PC-3 (cell line): ENCODE results near the gene RUVBL2. TPM values are rescaled to one million over a fixed set of nuclear protein-coding genes. Genes with fewer than 3 reads are reported as not detected.

ENCODE experiments used
- ATAC-seq: fragments of 200-7000 bp; cut with Tn5 transposase; 2 replicates; pipeline ENCODE4 v1.9.1; 2020; ENCODE audit warnings: mild to moderate bottlenecking, moderate library complexity
- BruUV-seq: library from RNA; stranded (reverse); fragments of 400-500 nt; replicated peaks from 2 replicates; lab custom pipeline; 2021; lab: Mats Ljungman, UMichigan
- CTCF ChIA-PET: fragments of 300-600 bp; sonication (Branson Sonifier 250); formaldehyde crosslinking; loops from one replicate; lab custom pipeline; 2022; ENCODE audit warnings: antibody characterized with exemption; lab: Charles Lee
- POLR2A ChIA-PET: fragments of 300-600 bp; sonication (Branson Sonifier 250); formaldehyde crosslinking; loops from one replicate; lab custom pipeline; 2022; ENCODE audit warnings: antibody characterized with exemption; ENCODE audit not compliant: unreplicated experiment; lab: Charles Lee
- DNase-seq: peaks from one replicate; pipeline ENCODE4 v3.0.0-alpha.2; 2015
- H2AFZ ChIP-seq: fragments of 300-600 bp; sonication (generic); 2 replicates; pipeline ENCODE4 v1.6.0; 2016; ENCODE audit warnings: antibody characterized with exemption, low read length
- H3F3A ChIP-seq: fragments of 300-600 bp; sonication (generic); one replicate; pipeline ENCODE4 v1.6.0; 2017; ENCODE audit warnings: antibody characterized with exemption, low read length, control low read depth, mild to moderate bottlenecking; ENCODE audit not compliant: unreplicated experiment
- H3K27ac ChIP-seq: fragments of 300-600 bp; sonication (generic); 2 replicates; pipeline ENCODE4 v1.5.1; 2016; ENCODE audit warnings: mild to moderate bottlenecking, low read length
- H3K27me3 ChIP-seq: fragments of 300-600 bp; sonication (generic); 2 replicates; pipeline ENCODE4 v1.6.1; 2016; ENCODE audit warnings: low read length, mixed read lengths
- H3K36me3 ChIP-seq: fragments of 300-600 bp; sonication (generic); 2 replicates; pipeline ENCODE4 v1.6.1; 2016; ENCODE audit warnings: low read depth, mixed run types, low read length, mixed read lengths
- H3K4me1 ChIP-seq: fragments of 300-600 bp; sonication (generic); 2 replicates; pipeline ENCODE4 v1.5.1; 2016; ENCODE audit warnings: low read length; ENCODE audit not compliant: insufficient read depth
- H3K4me2 ChIP-seq: fragments of 300-600 bp; sonication (generic); 2 replicates; pipeline ENCODE4 v1.6.0; 2016; ENCODE audit warnings: low read length
- H3K4me3 ChIP-seq: fragments of 300-600 bp; sonication (generic); 2 replicates; pipeline ENCODE4 v1.5.1; 2016; ENCODE audit warnings: mild to moderate bottlenecking, low read length, mixed read lengths
- H3K79me2 ChIP-seq: fragments of 300-600 bp; sonication (generic); 2 replicates; pipeline ENCODE4 v1.6.1; 2017; ENCODE audit warnings: low read length, mixed read lengths
- H3K9ac ChIP-seq: fragments of 300-600 bp; sonication (generic); 2 replicates; pipeline ENCODE4 v1.6.0; 2016; ENCODE audit warnings: mild to moderate bottlenecking, low read length
- H3K9me2 ChIP-seq: fragments of 300-600 bp; sonication (generic); replicated peaks from 2 replicates; pipeline ENCODE4 v1.6.1; 2016; ENCODE audit warnings: mixed run types, low read length, mixed read lengths
- H3K9me3 ChIP-seq: fragments of 300-600 bp; sonication (generic); 2 replicates; pipeline ENCODE4 v1.6.1; 2016; ENCODE audit warnings: low read length, mixed read lengths
- H4K20me1 ChIP-seq: fragments of 300-600 bp; sonication (generic); 2 replicates; pipeline ENCODE4 v1.6.1; 2016; ENCODE audit warnings: low read length, mixed read lengths
- EZH2 ChIP-seq: fragments of 300-600 bp; sonication (generic); IDR thresholded peaks from one replicate; pipeline ENCODE4 v1.6.1; 2017; ENCODE audit warnings: antibody characterized with exemption, mild to moderate bottlenecking, low read length; ENCODE audit not compliant: unreplicated experiment
- EZH2phosphoT487 ChIP-seq: fragments of 300-600 bp; sonication (generic); IDR thresholded peaks from 2 replicates; pipeline ENCODE4 v1.6.1; 2018; ENCODE audit warnings: mild to moderate bottlenecking, antibody characterized with exemption, low read length, borderline replicate concordance
- intact Hi-C: fragments of 100-400 bp; cut with micrococcal nuclease; formaldehyde crosslinking; loops from 2 replicates; pipeline ENCODE4 v1.9.0; 2023
- total RNA-seq: library from RNA; depleted of rRNA; stranded (reverse); fragments of >200 nt; gene quantifications from 2 replicates; pipeline ENCODE4 v1.2.3, GENCODE V29; 2014
- TF ChIP-seq, protein P1 (sequence below): fragments of 300-600 bp; sonication (generic); conservative IDR thresholded peaks from 2 replicates; pipeline ENCODE4 v1.5.1; 2017; ENCODE audit warnings: antibody characterized with exemption, low read depth, mild to moderate bottlenecking, low read length

The RUVBL2 gene
- total RNA-seq, 1 experiment from 2014 or later, result 291 TPM

DNA sequence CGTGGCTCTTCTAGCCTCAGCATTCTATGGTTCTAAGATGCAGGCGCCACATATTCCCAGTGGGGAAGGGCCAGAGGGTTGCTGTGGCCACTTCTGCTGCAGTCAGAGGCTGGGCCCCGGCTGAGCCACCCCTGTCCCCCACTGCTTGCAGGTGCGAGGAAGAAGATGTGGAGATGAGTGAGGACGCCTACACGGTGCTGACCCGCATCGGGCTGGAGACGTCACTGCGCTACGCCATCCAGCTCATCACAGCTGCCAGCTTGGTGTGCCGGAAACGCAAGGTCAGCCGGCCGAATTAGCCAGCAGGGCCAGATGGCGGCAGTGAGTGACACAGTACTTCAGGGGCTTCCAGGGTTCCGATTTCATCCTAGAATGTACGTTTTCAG lies 21.2 kb downstream of the RUVBL2 start:
- Histone ChIP-seq H3K9me2 (no peaks in the 10 kb centered on the region), H3K4me2 (no peak overlapping the region), H3K79me2 (no peaks in the 10 kb centered on the region), H4K20me1 (no peaks in the 10 kb centered on the region), H3K27me3 (no peaks in the 10 kb centered on the region), H2AFZ (no peak overlapping the region), H3K9ac (no peak overlapping the region), H3K4me1 (peaks cover 10% of the 10 kb centered on the region; the same call in 1 of the 2 replicates), H3K9me3 (no peaks in the 10 kb centered on the region), H3F3A (no peaks in the 10 kb centered on the region), H3K4me3 (no peak overlapping the region), H3K27ac (no peak overlapping the region), H3K36me3 (no peaks in the 10 kb centered on the region)
- CTCF ChIA-PET, result no interaction called here
- POLR2A ChIA-PET, result no interaction called here
- TF ChIP-seq, protein P1, sequence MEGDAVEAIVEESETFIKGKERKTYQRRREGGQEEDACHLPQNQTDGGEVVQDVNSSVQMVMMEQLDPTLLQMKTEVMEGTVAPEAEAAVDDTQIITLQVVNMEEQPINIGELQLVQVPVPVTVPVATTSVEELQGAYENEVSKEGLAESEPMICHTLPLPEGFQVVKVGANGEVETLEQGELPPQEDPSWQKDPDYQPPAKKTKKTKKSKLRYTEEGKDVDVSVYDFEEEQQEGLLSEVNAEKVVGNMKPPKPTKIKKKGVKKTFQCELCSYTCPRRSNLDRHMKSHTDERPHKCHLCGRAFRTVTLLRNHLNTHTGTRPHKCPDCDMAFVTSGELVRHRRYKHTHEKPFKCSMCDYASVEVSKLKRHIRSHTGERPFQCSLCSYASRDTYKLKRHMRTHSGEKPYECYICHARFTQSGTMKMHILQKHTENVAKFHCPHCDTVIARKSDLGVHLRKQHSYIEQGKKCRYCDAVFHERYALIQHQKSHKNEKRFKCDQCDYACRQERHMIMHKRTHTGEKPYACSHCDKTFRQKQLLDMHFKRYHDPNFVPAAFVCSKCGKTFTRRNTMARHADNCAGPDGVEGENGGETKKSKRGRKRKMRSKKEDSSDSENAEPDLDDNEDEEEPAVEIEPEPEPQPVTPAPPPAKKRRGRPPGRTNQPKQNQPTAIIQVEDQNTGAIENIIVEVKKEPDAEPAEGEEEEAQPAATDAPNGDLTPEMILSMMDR, result no peak
- TF ChIP-seq EZH2phosphoT487 (no peak), EZH2 (no peak)
- no peak for ATAC-seq
- no TSS peak for BruUV-seq
- intact Hi-C loops, result no loop called here
- DNase-seq, result no peak

DNA sequence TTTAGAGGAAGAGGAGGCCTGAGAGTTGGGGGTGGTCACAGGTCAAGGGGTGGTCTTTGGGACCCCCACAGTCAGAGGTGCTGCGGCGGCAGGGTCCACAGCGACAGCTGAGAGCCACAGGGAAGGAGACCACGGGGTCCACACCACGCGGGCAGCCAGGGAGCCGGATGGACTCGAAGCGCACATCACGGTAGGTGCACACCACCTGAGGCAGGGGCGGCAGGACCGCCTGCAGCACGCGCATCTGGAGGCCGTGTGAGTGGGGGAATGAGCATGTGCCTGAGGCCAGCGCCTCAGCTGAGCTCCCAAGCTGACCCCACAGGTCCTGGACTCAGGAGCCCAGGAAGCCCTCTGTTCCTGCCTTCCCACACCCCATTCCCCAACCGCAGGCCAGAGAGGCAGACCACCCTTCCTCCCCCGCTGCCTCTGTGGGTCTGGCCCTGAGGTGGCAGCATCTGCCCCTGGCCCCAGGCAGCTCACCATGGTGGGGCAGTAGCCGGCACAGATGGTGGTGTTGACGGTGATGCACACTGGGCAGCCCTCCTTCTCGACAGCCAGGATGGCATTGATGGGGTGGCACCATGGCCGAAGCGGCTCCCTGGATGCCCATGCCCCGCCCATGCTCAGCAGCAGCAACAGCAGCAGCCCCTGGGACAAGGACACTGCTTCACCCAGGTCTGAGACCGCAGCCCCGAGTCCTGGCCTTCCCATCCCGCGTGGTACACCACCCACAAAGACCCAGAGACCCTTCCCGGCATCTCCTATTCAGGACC lies 22.6 kb downstream of the RUVBL2 start:
- no peaks in the 10 kb centered on the region for H3K27me3 ChIP-seq
- intact Hi-C loops, result no loop called here
- no peak for TF ChIP-seq EZH2phosphoT487
- no peak for TF ChIP-seq EZH2
- TF ChIP-seq, protein P1, result no peak
- H3K9me3 ChIP-seq, result no peaks in the 10 kb centered on the region
- ATAC-seq, result no peak
- DNase-seq, result no peak
- H3K4me2 ChIP-seq, result no peak overlapping the region
- no peak overlapping the region for H3K9ac ChIP-seq
- H3F3A ChIP-seq, result no peaks in the 10 kb centered on the region
- no peaks in the 10 kb centered on the region for H3K9me2 ChIP-seq
- POLR2A ChIA-PET, result no interaction called here
- CTCF ChIA-PET, result interaction anchor here (0.6 kb wide), 1 partner anchor 58 kb away, joined by 4 read pairs; no protein-coding TSS in a partner anchor
- peaks cover 10% of the 10 kb centered on the region; the same call in 1 of the 2 replicates for H3K4me1 ChIP-seq
- BruUV-seq, result no TSS peak
- no peaks in the 10 kb centered on the region for H3K79me2 ChIP-seq
- no peak overlapping the region for H3K4me3 ChIP-seq
- no peak overlapping the region for H3K27ac ChIP-seq
- no peaks in the 10 kb centered on the region for H3K36me3 ChIP-seq
- H2AFZ ChIP-seq, result no peak overlapping the region
- no peaks in the 10 kb centered on the region for H4K20me1 ChIP-seq
